KOPT-K1 (cell line): ENCODE data around the gene PALS1.

Source experiments
- H3K27ac ChIP-seq: fragments of 200-600 bp; sonication (generic); 2 replicates; pipeline ENCODE4 v1.5.1; 2016; ENCODE audit warnings: antibody characterized with exemption, mild to moderate bottlenecking, low read depth, low read length; ENCODE audit not compliant: poor library complexity, severe bottlenecking
- H3K36me3 ChIP-seq: fragments of 200-600 bp; sonication (generic); 2 replicates; pipeline ENCODE4 v1.5.1; 2017; ENCODE audit warnings: antibody characterized with exemption, mild to moderate bottlenecking, low read length, moderate library complexity; ENCODE audit not compliant: insufficient read depth
- H3K9me3 ChIP-seq: fragments of 200-600 bp; sonication (generic); 2 replicates; pipeline ENCODE4 v1.5.1; 2017; ENCODE audit warnings: antibody characterized with exemption, low read length, mild to moderate bottlenecking; ENCODE audit not compliant: insufficient read depth, poor library complexity, severe bottlenecking

PALS1 gene

GRCh38 chr14:67241411-67242167, at the start of gene PALS1:
Gene PALS1, plus strand, starts transcription at chr14:67241435. Its CDS starts 37,736 bp downstream, at chr14:67279171.
- H3K9me3 ChIP-seq: no peaks in the 10 kb centered on the region
- no peaks in the 10 kb centered on the region for H3K36me3 ChIP-seq
- H3K27ac ChIP-seq: peak within 1 kb of the TSS; percentile 61

DNA sequence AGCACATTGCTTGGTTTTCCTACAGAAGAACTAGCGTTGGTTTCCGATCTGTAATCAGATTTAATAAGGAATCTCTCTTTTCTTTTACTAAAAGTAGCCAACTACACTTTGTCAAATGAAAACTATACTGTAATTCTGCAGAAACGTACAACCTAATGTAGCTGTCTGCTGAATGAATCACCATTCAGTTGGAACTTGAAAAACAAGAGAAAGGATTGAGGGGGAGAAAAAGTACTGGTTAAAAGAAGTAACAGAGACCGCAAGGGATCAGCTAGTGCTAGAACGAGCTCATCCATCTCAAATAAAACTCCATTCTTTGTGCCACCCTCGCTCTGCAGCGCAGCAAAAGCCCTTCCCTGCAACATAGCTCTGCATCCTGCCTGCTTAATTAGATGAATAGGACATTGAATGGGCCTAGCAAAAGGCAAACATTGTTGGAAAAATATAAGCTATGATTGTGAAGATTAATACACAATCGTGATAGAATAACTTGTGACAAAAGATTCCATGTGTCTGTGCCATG, 49.4 kb upstream of the PALS1 start:
- H3K9me3 ChIP-seq: no peaks in the 10 kb centered on the region
- no peak overlapping the region for H3K27ac ChIP-seq

DNA sequence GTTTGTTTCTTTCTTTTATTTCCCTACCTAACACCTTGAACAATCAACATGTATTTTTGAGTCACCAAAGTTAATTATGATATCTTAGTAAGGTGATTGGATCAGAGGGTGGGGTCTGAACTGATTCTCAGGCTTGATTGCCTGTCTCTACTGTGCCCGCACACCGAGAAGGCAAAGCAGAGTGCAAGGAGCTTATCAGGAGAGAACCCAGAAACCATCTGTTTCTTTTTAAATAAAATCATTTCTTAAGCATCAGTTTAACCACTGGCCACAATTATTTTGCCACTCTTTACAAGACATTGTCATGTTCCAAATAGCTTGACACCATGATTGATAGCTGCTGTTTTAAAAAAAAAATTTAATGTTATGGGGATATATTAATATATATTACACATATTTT, 48.9 kb upstream of the PALS1 start:
- Histone ChIP-seq H3K36me3 (no peaks in the 10 kb centered on the region), H3K27ac (no peak overlapping the region), H3K9me3 (no peaks in the 10 kb centered on the region)

More for the DNA sequence above, 49.4 kb upstream of the PALS1 start:
- no peaks in the 10 kb centered on the region for H3K36me3 ChIP-seq

GRCh38 chr14:67195279-67195678, 46.0 kb upstream of the PALS1 start:
- no peaks in the 10 kb centered on the region for H3K9me3 ChIP-seq
- H3K27ac ChIP-seq: no peak overlapping the region
- no peaks in the 10 kb centered on the region for H3K36me3 ChIP-seq

GRCh38 chr14:67199016-67199415, 42.2 kb upstream of the PALS1 start:
- no peaks in the 10 kb centered on the region for H3K9me3 ChIP-seq
- H3K27ac ChIP-seq: no peak overlapping the region
- H3K36me3 ChIP-seq: no peaks in the 10 kb centered on the region

GRCh38 chr14:67207810-67208209, 33.4 kb upstream of the PALS1 start:
- no peaks in the 10 kb centered on the region for H3K36me3 ChIP-seq
- H3K27ac ChIP-seq: no peak overlapping the region
- H3K9me3 ChIP-seq: no peaks in the 10 kb centered on the region

GRCh38 chr14:67218126-67218525, 23.1 kb upstream of the PALS1 start:
- H3K36me3 ChIP-seq: no peaks in the 10 kb centered on the region
- H3K9me3 ChIP-seq: no peaks in the 10 kb centered on the region
- H3K27ac ChIP-seq: no peak overlapping the region

DNA sequence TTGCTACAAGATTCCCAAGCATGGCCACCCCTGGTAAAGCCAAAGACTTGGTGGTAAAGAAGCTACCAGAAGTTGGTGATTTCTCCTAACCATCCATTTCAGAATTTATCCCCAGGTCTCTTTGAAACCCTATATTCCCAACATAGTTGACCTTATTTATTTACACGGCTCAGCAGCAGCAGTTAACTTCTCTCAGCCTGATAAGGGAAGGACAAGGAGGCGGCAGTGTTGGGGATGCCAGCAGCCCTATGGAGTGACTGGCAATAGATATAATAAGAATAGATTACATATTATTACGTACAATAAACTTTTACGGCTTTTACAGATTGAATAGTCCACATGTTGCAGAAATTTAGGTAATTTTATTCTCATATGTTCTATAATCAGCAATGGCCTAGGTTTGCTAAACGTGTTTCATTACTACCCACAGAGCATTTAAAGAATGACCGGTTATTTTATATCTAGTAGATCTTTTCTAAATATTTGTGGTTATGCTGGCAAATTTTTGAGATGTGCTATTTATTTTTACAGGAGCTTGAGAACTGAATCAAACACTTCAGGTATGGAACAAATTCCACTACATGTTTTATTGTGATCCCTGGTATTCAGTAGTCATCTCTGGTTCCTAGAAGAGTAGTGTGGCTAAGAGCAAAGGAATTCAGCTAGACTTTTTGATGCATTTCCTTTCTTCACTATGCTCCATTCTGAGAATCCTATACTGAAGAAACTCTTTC, 19.8 kb upstream of the PALS1 start:
- H3K9me3 ChIP-seq: no peaks in the 10 kb centered on the region
- H3K27ac ChIP-seq: no peak overlapping the region
- no peaks in the 10 kb centered on the region for H3K36me3 ChIP-seq

- no peaks in the 10 kb centered on the region for H3K9me3 ChIP-seq
- no peak overlapping the region for H3K27ac ChIP-seq
- H3K36me3 ChIP-seq: no peaks in the 10 kb centered on the region
Measured at GRCh38 chr14:67221982-67222328, 19.3 kb upstream of the PALS1 start.

DNA sequence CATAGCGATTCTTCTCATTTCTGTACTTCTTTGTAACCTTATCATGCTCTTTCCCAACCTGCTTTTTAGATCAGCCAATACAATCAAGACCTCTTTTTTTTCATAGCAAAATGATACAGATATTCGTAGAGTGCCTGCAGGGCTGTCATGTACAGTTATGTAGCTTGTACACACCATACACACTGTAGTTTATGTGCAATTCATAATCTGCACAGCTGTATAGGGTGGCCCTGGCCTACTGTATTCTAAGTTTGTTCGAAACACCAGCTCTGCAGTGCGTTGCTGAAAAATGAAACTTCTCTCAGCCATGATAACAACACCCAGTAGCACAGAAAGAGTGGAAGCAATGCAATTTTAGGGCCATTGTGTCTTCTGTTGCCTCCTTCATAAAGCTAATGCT, 15.7 kb upstream of the PALS1 start:
- H3K27ac ChIP-seq: no peak overlapping the region
- H3K9me3 ChIP-seq: no peaks in the 10 kb centered on the region
- no peaks in the 10 kb centered on the region for H3K36me3 ChIP-seq

GRCh38 chr14:67228325-67228984, 12.8 kb upstream of the PALS1 start:
- Histone ChIP-seq H3K9me3 (no peaks in the 10 kb centered on the region), H3K27ac (no peak overlapping the region), H3K36me3 (no peaks in the 10 kb centered on the region)

DNA sequence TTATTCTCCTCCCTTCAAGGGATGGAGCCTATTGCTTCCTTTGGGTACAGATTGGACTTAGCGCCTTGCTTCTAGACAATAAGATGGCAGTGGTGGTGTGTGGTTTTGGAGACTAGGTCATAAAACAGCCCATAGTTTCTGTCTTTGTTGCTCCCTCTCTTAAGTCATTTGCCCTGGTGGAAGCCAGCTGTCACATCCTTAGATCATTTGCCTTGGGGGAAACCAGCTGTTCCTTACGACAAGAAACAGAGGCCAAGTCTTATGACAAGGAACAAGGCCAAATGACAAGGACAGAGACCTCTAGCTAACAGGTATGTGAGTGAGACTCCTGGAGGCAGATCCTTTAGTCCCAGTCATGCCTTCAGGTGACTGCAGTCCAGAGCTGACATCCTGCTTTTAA, 9.2 kb upstream of the PALS1 start:
- no peak overlapping the region for H3K27ac ChIP-seq
- H3K9me3 ChIP-seq: no peaks in the 10 kb centered on the region
- no peaks in the 10 kb centered on the region for H3K36me3 ChIP-seq

GRCh38 chr14:67232621-67233020, 8.6 kb upstream of the PALS1 start:
- H3K36me3 ChIP-seq: no peaks in the 10 kb centered on the region
- H3K27ac ChIP-seq: no peak overlapping the region
- H3K9me3 ChIP-seq: no peaks in the 10 kb centered on the region

GRCh38 chr14:67237591-67237990, 3.6 kb upstream of the PALS1 start:
- H3K9me3 ChIP-seq: no peaks in the 10 kb centered on the region
- no peak overlapping the region for H3K27ac ChIP-seq
- no peaks in the 10 kb centered on the region for H3K36me3 ChIP-seq

GRCh38 chr14:67239582-67239981, 1.7 kb upstream of the PALS1 start:
- Histone ChIP-seq H3K36me3 (no peaks in the 10 kb centered on the region), H3K9me3 (no peaks in the 10 kb centered on the region), H3K27ac (no peak overlapping the region)
